ENCODE data around the gene PRTFDC1.
"Not testable (repeated sequence)": the region's sequence is repeated elsewhere in the genome, so short reads cannot be mapped to it uniquely, and the experiment has no call there.

PRTFDC1 gene

GRCh38 chr10:24963521-24964041 lies 11.2 kb upstream of the PRTFDC1 start:
- no peak for DNase-seq

GRCh38 chr10:24962995-24963394 lies 10.6 kb upstream of the PRTFDC1 start:
- no peak for DNase-seq

GRCh38 chr10:24961582-24961981 lies 9.2 kb upstream of the PRTFDC1 start:
- DNase-seq: no peak

DNA sequence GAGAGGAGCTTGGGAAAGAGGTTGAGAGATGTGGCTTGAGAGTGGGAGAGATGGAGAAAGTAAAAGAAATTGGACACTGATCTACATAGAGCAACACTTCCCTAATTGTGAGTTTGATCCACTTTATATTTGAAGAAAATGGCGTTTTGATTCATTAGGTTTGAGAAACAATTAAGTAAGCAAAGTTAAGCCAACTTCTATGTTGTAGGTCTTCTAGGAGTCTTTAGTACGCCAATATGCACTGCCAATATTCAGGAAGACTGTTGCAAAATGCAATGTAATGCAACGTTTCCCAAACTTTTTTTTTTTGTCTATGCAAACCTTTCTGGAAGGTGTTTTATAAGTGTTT lies 7.0 kb upstream of the PRTFDC1 start:
- DNase-seq: no peak

DNA sequence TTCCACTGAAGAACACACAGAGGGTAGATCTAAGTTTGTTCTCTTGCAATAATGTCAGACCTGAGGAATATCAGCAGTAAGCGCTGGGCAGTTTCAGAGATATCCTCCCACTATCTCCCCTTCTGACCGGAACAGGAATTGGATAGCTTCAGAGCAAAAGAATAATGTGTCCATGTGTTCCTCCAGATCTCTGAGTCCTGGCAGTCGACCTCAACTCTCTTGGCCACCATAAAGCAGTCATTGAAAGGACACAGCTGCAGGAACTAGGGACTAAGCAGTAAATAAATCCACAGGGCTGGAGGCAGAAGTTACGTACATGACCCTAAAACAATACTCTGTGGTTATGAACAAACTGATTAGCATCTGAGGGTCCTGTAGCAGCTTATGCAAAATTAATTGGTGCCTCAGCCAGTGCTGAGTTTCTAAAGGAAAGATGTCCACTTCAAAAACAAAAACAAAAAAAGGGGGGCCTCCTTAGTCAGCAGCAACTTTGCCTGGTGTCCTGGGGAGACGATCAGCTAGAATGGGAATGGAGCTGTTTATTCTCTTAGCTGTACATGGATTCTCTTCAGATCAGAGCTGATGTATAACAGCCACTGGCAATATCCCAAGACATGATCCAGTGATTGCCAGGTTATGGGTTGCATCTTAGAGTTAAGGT lies 6.4 kb upstream of the PRTFDC1 start:
- no peak for DNase-seq

DNA sequence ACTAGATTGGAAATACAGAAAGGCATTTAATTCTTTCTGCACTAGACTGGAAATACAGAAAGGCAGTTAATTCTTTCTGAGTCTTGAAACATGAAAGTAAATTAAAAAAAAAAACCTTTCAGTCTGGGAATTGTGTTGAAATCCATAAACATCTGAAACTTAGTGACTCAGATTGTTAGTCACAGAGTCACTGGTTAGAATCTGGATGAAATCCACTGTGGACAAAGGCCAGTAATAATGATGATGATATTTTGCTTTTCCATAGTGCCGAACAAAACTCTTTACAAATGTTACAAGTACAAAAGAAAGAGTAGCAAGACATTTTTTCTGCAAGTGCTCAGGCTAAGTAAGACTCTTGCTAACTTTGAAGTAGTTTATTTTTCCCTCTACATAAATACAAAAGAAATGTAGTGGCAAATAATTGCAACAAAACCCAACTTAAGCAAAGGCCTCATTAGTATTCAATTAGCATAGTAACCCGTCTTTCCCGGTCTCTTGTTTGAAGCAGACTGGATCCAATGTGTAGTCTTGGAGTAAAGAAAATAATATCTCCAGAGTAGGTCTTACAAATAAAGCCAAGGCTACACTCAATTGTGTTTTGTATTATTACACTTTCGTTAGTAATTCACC lies 5.8 kb upstream of the PRTFDC1 start:
- DNase-seq: no peak

- not testable (repeated sequence) for DNase-seq
Observed at GRCh38 chr10:24957624-24958051, 5.2 kb upstream of the PRTFDC1 start.

GRCh38 chr10:24953675-24954074 lies 1.3 kb upstream of the PRTFDC1 start:
- DNase-seq: no peak

DNA sequence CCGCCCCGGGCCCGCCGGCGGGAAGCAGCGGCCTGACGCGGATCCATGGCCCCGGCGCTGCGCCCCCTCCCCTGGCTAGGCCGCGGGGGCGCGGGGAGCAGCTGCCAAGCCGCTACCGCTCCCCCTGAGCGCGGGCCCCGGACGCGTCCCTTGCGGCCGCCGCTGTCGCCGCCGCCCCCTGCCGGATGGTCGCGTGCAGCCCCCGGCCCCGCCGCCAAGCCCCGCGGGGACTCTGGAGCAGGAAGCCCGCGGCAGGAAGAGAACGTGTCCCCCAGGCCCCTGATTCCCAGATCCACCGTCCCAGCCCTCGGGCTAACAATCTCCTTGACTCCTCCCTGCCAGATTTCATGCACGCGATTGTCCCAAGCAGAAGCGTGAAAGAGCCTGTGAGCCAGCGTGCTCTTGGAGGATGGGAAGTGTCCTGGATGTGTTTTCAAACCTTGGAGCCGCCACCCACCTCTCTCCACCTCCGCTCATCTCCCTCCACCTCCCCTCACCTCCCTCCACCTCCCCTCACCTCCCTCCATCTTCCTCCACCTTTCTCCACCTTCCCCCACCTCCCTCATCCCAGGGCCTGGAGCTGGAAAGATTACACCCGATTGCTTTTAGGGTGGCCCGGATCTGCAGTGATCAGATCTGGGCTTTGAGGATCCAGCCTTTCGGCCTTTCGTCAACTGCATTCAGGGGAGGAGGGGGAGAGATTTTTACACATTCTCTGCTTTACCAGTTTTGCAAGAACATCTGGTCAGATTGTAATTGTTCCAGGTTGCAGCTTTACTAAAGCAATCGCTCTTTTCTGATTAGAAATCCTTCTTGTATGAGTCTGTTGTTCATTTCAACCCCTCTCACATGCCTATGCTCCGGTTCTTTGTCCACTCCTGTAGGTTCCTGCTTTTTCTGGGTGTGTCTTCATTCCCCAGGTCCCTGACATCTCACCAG lies 570 bp upstream of the PRTFDC1 start:
- peak; percentile 58 for DNase-seq

DNA sequence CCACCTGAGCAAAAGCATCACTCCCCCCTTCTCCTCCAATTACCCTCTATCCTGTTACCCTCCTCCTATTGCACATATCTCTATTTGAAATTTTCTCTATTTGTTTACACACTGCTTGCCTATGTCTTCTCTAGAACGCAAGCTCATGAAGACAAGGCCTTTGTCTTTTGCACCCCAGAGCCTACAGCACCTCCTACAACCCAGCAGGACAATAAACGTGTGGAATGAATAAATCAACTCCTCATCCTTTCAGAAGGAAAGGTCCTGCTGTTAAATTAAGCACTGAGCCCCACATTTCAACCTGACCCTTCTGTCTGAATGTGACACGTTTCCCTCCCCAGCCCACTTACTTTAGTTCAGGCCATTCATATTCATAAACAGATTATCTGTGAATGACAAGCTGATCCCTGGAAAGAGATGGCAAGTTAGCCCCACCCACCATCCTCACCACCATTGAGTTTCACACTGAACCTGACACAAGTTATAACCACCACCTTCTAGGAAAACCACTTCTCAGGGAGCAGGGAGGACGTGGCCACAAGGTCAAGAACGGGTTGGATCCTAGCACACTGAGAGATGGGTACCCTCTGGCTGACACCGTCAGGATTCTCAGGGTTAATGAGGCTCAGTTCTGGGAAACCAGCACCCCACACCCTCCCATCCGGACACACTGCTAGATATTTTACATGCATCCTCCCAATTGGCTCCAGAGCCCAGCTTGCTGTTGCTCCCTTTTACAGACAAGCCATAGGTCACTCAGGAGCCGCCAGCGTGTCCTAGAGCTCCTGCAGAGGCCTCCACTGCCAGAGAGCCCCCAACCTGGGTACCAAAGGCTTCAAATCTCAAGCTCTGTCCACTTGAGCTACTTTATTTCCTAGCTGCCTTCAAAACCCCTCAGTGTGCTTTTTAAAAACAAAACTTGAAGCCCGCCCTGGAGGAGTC lies 934 bp downstream of the PRTFDC1 start:
- DNase-seq: no peak

GRCh38 chr10:24950439-24950838 lies 2.0 kb downstream of the PRTFDC1 start:
- DNase-seq: no peak

DNA sequence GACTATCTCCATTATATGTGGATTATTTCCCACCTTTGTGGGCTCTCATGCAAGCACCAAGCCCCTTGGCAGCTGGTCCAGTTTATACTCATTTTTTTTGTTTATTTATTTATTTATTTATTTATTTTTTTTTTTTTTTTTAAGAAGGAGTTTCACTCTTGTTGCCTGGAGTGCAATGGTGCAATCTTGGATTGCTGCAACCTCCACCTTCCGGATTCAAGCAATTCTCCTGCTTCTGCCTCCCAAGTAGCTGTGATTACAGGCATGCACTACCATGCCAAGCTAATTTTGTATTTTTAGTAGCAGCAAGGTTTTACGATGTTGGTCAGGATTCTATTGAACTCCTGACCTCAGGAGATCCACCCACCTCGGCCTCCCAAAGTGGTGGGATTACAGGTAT lies 2.8 kb downstream of the PRTFDC1 start:
- DNase-seq: no peak

DNA sequence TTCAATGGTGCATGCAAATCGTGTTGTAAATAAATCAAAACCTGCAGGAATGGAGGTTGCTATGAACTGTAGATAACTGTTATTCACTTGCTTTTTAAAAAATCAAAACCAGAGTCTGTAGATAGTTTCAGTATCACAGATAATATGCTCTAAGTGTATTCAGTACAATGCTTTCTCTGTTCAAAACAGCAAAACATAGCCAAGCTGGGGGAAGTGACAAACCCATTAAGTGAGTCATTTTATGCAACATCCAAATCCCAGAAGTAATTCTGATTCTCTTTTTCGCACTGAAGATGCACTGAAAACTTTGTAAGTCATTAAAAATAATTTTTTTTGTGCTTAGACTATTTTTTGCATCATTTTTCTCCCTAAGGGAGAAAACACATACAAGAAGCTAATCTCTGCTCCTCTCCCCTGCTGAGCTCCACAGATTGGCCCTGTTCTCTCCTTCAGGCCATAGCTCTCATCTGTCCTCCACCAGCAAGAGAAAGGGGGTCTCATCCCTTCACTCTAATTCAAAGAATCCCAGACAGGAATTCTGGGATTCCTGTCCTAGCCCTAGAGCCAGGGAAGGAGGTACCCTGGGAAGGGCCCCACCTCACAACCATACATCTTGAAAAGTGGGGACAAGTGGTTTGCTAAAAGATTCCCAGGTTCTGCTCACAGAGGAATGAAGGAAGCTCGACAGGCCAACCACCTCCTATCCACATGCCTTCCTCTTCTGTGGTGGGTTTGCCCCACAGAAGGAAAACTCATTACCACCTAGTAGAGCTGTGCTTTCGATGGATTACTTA lies 4.9 kb downstream of the PRTFDC1 start:
- no peak for DNase-seq

DNA sequence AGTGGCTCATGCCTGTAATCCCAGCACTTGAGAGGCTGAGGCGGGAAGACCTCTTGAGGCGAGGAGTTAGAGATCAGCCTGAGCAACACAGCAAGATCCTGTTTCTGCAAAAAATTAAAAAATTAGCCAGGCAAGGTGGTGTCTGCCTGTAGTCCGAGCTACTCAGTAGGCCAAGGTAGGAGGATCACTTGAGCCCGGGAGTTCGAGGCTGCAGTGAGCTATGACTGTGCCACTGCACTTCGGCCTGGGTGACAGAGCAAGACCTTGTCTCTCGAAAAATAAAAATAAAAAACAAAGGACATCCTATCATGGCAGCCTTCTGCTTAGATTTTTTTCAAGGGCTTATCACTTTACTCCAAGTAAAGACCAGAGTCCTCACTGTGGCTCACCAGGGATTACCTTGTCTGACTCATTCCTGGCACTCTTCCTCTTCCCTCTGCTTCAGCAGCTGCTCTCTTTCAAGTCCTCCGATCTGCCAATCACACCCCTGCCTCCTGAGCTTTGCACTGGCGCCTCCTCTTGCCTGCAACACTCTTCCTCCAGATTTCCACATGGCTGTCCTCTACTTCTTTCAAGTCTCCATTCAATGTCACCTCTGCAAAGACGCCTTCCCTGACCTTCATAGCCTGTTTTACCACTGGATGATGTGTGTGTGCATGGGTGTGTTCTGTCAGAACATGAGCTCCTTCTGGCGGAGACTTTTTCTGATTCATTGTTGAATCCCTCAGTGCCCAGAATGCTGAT lies 7.7 kb downstream of the PRTFDC1 start:
- no peak for DNase-seq

GRCh38 chr10:24938525-24938924 lies 13.9 kb downstream of the PRTFDC1 start:
- no peak for DNase-seq

- DNase-seq: no peak
Observed at GRCh38 chr10:24938076-24938475, 14.3 kb downstream of the PRTFDC1 start.

GRCh38 chr10:24935504-24936292 lies 16.7 kb downstream of the PRTFDC1 start:
- DNase-seq: no peak

- no peak for DNase-seq
Observed at GRCh38 chr10:24931236-24931635, 21.2 kb downstream of the PRTFDC1 start.

GRCh38 chr10:24930427-24930826 lies 22.0 kb downstream of the PRTFDC1 start:
- no peak for DNase-seq

DNA sequence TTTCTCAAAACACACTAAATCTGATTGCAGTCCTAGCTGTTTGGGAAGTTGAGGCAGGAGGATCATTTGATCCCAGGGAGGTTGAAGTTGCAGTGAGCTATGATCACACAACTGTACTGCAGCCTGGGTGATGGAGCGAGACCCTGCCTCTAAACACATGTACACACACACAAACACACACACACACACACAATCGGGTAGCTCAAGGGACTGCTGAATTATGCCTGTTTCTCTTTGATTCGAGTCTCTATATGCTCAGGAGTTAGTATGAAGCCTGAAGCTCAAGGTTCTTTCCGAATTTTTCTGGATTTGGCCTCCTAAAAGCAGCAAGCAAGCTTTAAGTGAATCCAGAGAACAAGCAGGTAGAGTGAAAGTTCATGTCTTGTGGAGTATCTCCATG lies 22.5 kb downstream of the PRTFDC1 start:
- DNase-seq: no peak

All from activated CD8-positive, alpha-beta memory T cell treated with anti-CD3 and anti-CD28 coated beads, Interleukin-2, amount 50 U/mL, for 4 hours (primary cell).